ENCODE results near the gene SPATA6.

DNA sequence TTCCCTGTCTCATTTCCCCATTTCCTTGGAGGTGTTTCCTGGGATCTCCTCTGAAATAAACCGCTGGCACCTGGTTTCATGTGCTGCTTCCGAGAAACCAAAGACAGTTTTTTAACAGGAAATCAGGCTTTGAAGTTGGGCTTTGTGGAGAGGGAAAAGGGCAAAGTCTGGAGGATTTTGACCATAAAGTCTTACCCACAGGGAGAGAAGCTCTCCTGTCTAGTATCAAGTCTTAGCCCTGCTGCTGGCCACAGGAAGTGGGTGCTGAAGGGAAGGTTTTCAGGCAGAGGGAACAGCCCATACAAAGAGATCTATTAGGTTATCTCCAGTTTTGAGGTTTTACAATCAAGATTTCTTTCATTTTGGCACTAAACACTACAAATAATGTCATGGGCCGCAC is 220.2 kb downstream of the SPATA6 start:
- TF ChIP-seq, protein P1, sequence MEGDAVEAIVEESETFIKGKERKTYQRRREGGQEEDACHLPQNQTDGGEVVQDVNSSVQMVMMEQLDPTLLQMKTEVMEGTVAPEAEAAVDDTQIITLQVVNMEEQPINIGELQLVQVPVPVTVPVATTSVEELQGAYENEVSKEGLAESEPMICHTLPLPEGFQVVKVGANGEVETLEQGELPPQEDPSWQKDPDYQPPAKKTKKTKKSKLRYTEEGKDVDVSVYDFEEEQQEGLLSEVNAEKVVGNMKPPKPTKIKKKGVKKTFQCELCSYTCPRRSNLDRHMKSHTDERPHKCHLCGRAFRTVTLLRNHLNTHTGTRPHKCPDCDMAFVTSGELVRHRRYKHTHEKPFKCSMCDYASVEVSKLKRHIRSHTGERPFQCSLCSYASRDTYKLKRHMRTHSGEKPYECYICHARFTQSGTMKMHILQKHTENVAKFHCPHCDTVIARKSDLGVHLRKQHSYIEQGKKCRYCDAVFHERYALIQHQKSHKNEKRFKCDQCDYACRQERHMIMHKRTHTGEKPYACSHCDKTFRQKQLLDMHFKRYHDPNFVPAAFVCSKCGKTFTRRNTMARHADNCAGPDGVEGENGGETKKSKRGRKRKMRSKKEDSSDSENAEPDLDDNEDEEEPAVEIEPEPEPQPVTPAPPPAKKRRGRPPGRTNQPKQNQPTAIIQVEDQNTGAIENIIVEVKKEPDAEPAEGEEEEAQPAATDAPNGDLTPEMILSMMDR (IDR thresholded peaks at IDR 0.05; ENCODE audit: poor library complexity): no peak
- TF ChIP-seq EZH2phosphoT487 (IDR thresholded peaks at IDR 0.05; ENCODE audit: low read depth, severe bottlenecking, unreplicated experiment) (no peak), EZH2 (IDR thresholded peaks at IDR 0.05; ENCODE audit: borderline replicate concordance) (no peak)
